PFSK-1 (cell line): ENCODE data around the gene TMEM131L.

Source experiments
- POLR2AphosphoS5 ChIP-seq: IDR thresholded peaks from 2 replicates; pipeline ENCODE4 v1.6.1; 2012; ENCODE audit warnings: low read depth, mild to moderate bottlenecking, control low read depth, low read length, moderate library complexity
- TAF1 ChIP-seq: IDR thresholded peaks from 2 replicates; pipeline ENCODE4 v1.6.1; 2012; ENCODE audit warnings: low read length, control low read depth, borderline replicate concordance; ENCODE audit not compliant: insufficient read depth
- TF ChIP-seq, protein P1 (sequence below), 2 experiments: IDR thresholded peaks; 2 replicates each; pipeline versions ENCODE4 v1.6.1 to v1.8.0; 2011 to 2012; ENCODE audit warnings: low read depth in 2 of 2, low read length in 2 of 2, control low read depth in 1 of 2, inconsistent platforms in 1 of 2, mild to moderate bottlenecking in 1 of 2, moderate library complexity in 1 of 2; ENCODE audit not compliant: insufficient read depth in 1 of 2

GRCh38 chr4:153497988-153498967 lies 32.1 kb downstream of the TMEM131L start:
- TF ChIP-seq POLR2AphosphoS5 (no peak), TAF1 (no peak)
- TF ChIP-seq, protein P1, sequence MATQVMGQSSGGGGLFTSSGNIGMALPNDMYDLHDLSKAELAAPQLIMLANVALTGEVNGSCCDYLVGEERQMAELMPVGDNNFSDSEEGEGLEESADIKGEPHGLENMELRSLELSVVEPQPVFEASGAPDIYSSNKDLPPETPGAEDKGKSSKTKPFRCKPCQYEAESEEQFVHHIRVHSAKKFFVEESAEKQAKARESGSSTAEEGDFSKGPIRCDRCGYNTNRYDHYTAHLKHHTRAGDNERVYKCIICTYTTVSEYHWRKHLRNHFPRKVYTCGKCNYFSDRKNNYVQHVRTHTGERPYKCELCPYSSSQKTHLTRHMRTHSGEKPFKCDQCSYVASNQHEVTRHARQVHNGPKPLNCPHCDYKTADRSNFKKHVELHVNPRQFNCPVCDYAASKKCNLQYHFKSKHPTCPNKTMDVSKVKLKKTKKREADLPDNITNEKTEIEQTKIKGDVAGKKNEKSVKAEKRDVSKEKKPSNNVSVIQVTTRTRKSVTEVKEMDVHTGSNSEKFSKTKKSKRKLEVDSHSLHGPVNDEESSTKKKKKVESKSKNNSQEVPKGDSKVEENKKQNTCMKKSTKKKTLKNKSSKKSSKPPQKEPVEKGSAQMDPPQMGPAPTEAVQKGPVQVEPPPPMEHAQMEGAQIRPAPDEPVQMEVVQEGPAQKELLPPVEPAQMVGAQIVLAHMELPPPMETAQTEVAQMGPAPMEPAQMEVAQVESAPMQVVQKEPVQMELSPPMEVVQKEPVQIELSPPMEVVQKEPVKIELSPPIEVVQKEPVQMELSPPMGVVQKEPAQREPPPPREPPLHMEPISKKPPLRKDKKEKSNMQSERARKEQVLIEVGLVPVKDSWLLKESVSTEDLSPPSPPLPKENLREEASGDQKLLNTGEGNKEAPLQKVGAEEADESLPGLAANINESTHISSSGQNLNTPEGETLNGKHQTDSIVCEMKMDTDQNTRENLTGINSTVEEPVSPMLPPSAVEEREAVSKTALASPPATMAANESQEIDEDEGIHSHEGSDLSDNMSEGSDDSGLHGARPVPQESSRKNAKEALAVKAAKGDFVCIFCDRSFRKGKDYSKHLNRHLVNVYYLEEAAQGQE (IDR thresholded peaks at IDR 0.05; ENCODE audit: insufficient read depth in 1 of 2, low read depth in 2 of 2, low read length in 2 of 2) = no peak
